Stomach (tissue), 4 donors: ENCODE results near the gene TMPRSS15.

Source experiments
- CTCF ChIP-seq, 7 experiments: fragments of 450-650 bp in 4 of 7; fragments of 200-600 bp in 3 of 7; sonication (generic) in 3 of 7; IDR thresholded peaks; one replicate each; pipeline ENCODE4 v1.5.1; 2016 to 2019; ENCODE audit warnings: antibody characterized with exemption in 7 of 7, control low read depth in 2 of 7, mild to moderate bottlenecking in 1 of 7
- EP300 ChIP-seq: sonication (generic); formaldehyde crosslinking; IDR thresholded peaks from one replicate; pipeline ENCODE4 v1.6.1; 2017; ENCODE audit warnings: antibody characterized with exemption
- POLR2A ChIP-seq, 4 donors: fragments of 450-650 bp; IDR thresholded peaks; one replicate each; pipeline ENCODE4 v1.6.1; 2016; ENCODE audit warnings: antibody characterized with exemption in 4 of 4, control low read depth in 2 of 4, mild to moderate bottlenecking in 1 of 4, moderate library complexity in 1 of 4
- POLR2AphosphoS5 ChIP-seq, 3 donors: sonication (generic); formaldehyde crosslinking; IDR thresholded peaks; one replicate each; pipeline ENCODE4 v1.6.1; 2016; ENCODE audit warnings: antibody characterized with exemption in 3 of 3

- no peak for TF ChIP-seq POLR2AphosphoS5 (IDR thresholded peaks at IDR 0.05)
- TF ChIP-seq POLR2A (IDR thresholded peaks at IDR 0.05), result no peak
- no peak for TF ChIP-seq CTCF (IDR thresholded peaks at IDR 0.05)
- no peak for TF ChIP-seq EP300
Observed at GRCh38 chr21:18253221-18253620, 150.4 kb downstream of the TMPRSS15 start.
